Cardiac muscle cell (in vitro differentiated cells and primary cell): ENCODE data around the gene MTREX. TPM values are rescaled to one million over a fixed set of nuclear protein-coding genes. Genes with fewer than 3 reads are reported as not detected.

Source experiments
- DNase-seq, 2 donors: peaks; one replicate each; pipeline versions ENCODE4 v3.0.0 to v3.0.0-alpha.2; 2010 to 2017; ENCODE audit warnings: low read depth in 1 of 2, low spot score in 1 of 2
- H3K27ac ChIP-seq: fragments of 200-600 bp; sonication (generic); 2 replicates; pipeline ENCODE4 v1.5.1; 2016
- H3K27me3 ChIP-seq: fragments of 200-600 bp; sonication (generic); 2 replicates; pipeline ENCODE4 v1.6.0; 2016; ENCODE audit warnings: control low read depth
- H3K36me3 ChIP-seq: fragments of 200-600 bp; sonication (generic); 2 replicates; pipeline ENCODE4 v1.5.1; 2016; ENCODE audit warnings: control low read depth
- H3K4me1 ChIP-seq: fragments of 200-600 bp; sonication (generic); 2 replicates; pipeline ENCODE4 v1.8.1; 2017; ENCODE audit warnings: low read depth, mild to moderate bottlenecking, mixed run types
- H3K4me3 ChIP-seq: fragments of 200-600 bp; sonication (generic); 2 replicates; pipeline ENCODE4 v1.5.1; 2016; ENCODE audit warnings: mild to moderate bottlenecking
- H3K9me3 ChIP-seq: fragments of 200-600 bp; sonication (generic); 2 replicates; pipeline ENCODE4 v1.5.1; 2017; ENCODE audit warnings: low read depth, mild to moderate bottlenecking, control low read depth
- CTCF ChIP-seq: IDR thresholded peaks from 2 replicates; pipeline ENCODE4 v1.5.1; 2012; ENCODE audit warnings: low read depth, mild to moderate bottlenecking, low read length
- polyA plus RNA-seq: library from polyadenylated mRNA; unstranded; fragments of >200 nt; fragmentation: Nextera tagmentation; extraction: Ambion mirVana; gene quantifications from 2 replicates; pipeline ENCODE4 v1.2.1, GENCODE V29; 2016
- total RNA-seq: library from RNA; depleted of rRNA; stranded (reverse); fragments of >200 nt; gene quantifications from 2 replicates; pipeline ENCODE4 v1.2.3, GENCODE V29; 2016

Gene MTREX
- total and polyA plus RNA-seq, 2 experiments from 2014 or later = 32.8 to 65.2 TPM

GRCh38 chr5:55446640-55447351 lies 139.0 kb downstream of the MTREX start:
- TF ChIP-seq CTCF = no peak
- peak overlapping the region; percentile 88 for H3K27ac ChIP-seq
- H3K27me3 ChIP-seq = no peaks in the 10 kb centered on the region
- no peak for DNase-seq
- H3K4me3 ChIP-seq = no peak overlapping the region
- H3K36me3 ChIP-seq = no peaks in the 10 kb centered on the region
- no peaks in the 10 kb centered on the region for H3K9me3 ChIP-seq
- H3K4me1 ChIP-seq = peaks cover 48% of the 10 kb centered on the region

GRCh38 chr5:55450050-55450765 lies 142.4 kb downstream of the MTREX start:
- peaks cover 47% of the 10 kb centered on the region for H3K4me1 ChIP-seq
- peak in 1 of 2 donors; percentile 35 for DNase-seq
- H3K9me3 ChIP-seq = no peaks in the 10 kb centered on the region
- no peak for TF ChIP-seq CTCF
- no peak overlapping the region for H3K4me3 ChIP-seq
- no peaks in the 10 kb centered on the region for H3K36me3 ChIP-seq
- H3K27ac ChIP-seq = peak overlapping the region; percentile 82
- no peaks in the 10 kb centered on the region for H3K27me3 ChIP-seq

GRCh38 chr5:55451976-55452375 lies 144.2 kb downstream of the MTREX start:
- no peak for TF ChIP-seq CTCF
- Histone ChIP-seq H3K4me3 (no peak overlapping the region), H3K9me3 (no peaks in the 10 kb centered on the region), H3K36me3 (no peaks in the 10 kb centered on the region), H3K4me1 (peaks cover 31% of the 10 kb centered on the region), H3K27ac (no peak overlapping the region), H3K27me3 (no peaks in the 10 kb centered on the region)
- no peak for DNase-seq

- Histone ChIP-seq H3K9me3 (no peaks in the 10 kb centered on the region), H3K27me3 (no peaks in the 10 kb centered on the region), H3K4me1 (peaks cover 22% of the 10 kb centered on the region), H3K4me3 (no peak overlapping the region), H3K27ac (no peak overlapping the region), H3K36me3 (no peaks in the 10 kb centered on the region)
- no peak for TF ChIP-seq CTCF
- no peak for DNase-seq
Measured at GRCh38 chr5:55453211-55453610, 145.4 kb downstream of the MTREX start.

GRCh38 chr5:55454282-55454681 lies 146.5 kb downstream of the MTREX start:
- no peak overlapping the region for H3K4me3 ChIP-seq
- no peak for TF ChIP-seq CTCF
- peaks cover 17% of the 10 kb centered on the region for H3K4me1 ChIP-seq
- H3K27me3 ChIP-seq = no peaks in the 10 kb centered on the region
- no peaks in the 10 kb centered on the region for H3K9me3 ChIP-seq
- no peaks in the 10 kb centered on the region for H3K36me3 ChIP-seq
- DNase-seq = no peak
- peak overlapping the region; percentile 55 for H3K27ac ChIP-seq
